Progenitor cell of endocrine pancreas (in vitro differentiated cells): ENCODE data around the gene SLC51A. TPM values are rescaled to one million over a fixed set of nuclear protein-coding genes. Genes with fewer than 3 reads are reported as not detected.
"Not testable (repeated sequence)": the region's sequence is repeated elsewhere in the genome, so short reads cannot be mapped to it uniquely, and the experiment has no call there.

Experiments used
- DNase-seq: peaks from one replicate; pipeline ENCODE4 v3.0.0; 2021; ENCODE audit warnings: low spot score; ENCODE audit not compliant: unreplicated experiment
- H3K27ac Mint-ChIP-seq: 2 replicates; pipeline ENCODE4 v1.8.0; 2021; ENCODE audit warnings: mild to moderate bottlenecking, moderate library complexity, mixed read lengths
- H3K27me3 Mint-ChIP-seq: 2 replicates; pipeline ENCODE4 v1.8.0; 2021; ENCODE audit warnings: mixed read lengths
- H3K36me3 Mint-ChIP-seq: 2 replicates; pipeline ENCODE4 v1.8.0; 2022; ENCODE audit warnings: mixed read lengths; ENCODE audit not compliant: insufficient read depth
- H3K4me1 Mint-ChIP-seq: 2 replicates; pipeline ENCODE4 v1.8.0; 2021; ENCODE audit warnings: low read depth, mixed read lengths
- H3K4me3 Mint-ChIP-seq: 2 replicates; pipeline ENCODE4 v1.8.0; 2021; ENCODE audit warnings: low read depth, mild to moderate bottlenecking, moderate library complexity, mixed read lengths
- H3K9me3 Mint-ChIP-seq: 2 replicates; pipeline ENCODE4 v1.8.0; 2021; ENCODE audit warnings: low read depth, mixed read lengths
- CTCF ChIP-seq: fragments of 200-600 bp; sonication (generic); IDR thresholded peaks from one replicate; pipeline ENCODE4 v1.5.0; 2021; ENCODE audit warnings: antibody characterized with exemption, mild to moderate bottlenecking; ENCODE audit not compliant: unreplicated experiment
- total RNA-seq: library from RNA; stranded (reverse); gene quantifications from 2 replicates; pipeline ENCODE4 v1.2.1, GENCODE V29; 2021

Gene SLC51A
- total RNA-seq, 1 donor from 2014 or later = 0.34 TPM

GRCh38 chr3:196198771-196199753 lies 17.3 kb upstream of the SLC51A start:
- H3K4me3 Mint-ChIP-seq = no peak overlapping the region
- no peak for DNase-seq
- no peaks in the 10 kb centered on the region for H3K36me3 Mint-ChIP-seq
- H3K9me3 Mint-ChIP-seq = no peaks in the 10 kb centered on the region
- peaks cover 13% of the 10 kb centered on the region for H3K27me3 Mint-ChIP-seq
- H3K27ac Mint-ChIP-seq = no peak overlapping the region
- no peaks in the 10 kb centered on the region for H3K4me1 Mint-ChIP-seq
- no peak for TF ChIP-seq CTCF

- H3K4me1 Mint-ChIP-seq = no peaks in the 10 kb centered on the region
- TF ChIP-seq CTCF = no peak
- H3K9me3 Mint-ChIP-seq = peaks cover 3% of the 10 kb centered on the region
- no peak overlapping the region for H3K27ac Mint-ChIP-seq
- H3K36me3 Mint-ChIP-seq = no peaks in the 10 kb centered on the region
- DNase-seq = no peak
- H3K27me3 Mint-ChIP-seq = peaks cover 30% of the 10 kb centered on the region
- no peak overlapping the region for H3K4me3 Mint-ChIP-seq
Observed at GRCh38 chr3:196202516-196202970, 13.8 kb upstream of the SLC51A start.

DNA sequence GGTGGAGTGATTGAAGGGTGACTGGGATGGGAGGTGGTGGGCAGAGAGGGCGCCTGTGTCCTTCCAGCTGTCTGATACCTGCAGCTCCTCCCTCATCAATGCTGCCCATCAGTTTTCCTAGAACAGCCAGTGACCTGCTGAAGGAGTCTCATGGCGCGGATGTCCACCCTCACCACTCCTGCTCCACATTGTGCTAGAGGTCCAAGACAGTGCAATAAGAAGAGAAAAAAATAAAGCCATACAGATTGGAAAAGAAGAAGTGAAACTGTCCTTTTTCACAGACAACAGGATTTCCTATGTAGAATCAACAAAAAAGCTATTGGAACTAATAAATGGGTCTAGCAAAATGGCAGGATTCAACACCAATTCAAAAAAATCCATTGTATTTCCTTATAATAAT lies 12.5 kb upstream of the SLC51A start:
- peaks cover 3% of the 10 kb centered on the region for H3K9me3 Mint-ChIP-seq
- peaks cover 35% of the 10 kb centered on the region for H3K27me3 Mint-ChIP-seq
- H3K4me1 Mint-ChIP-seq = no peaks in the 10 kb centered on the region
- H3K4me3 Mint-ChIP-seq = no peak overlapping the region
- DNase-seq = no peak
- no peaks in the 10 kb centered on the region for H3K36me3 Mint-ChIP-seq
- H3K27ac Mint-ChIP-seq = no peak overlapping the region
- TF ChIP-seq CTCF = no peak

DNA sequence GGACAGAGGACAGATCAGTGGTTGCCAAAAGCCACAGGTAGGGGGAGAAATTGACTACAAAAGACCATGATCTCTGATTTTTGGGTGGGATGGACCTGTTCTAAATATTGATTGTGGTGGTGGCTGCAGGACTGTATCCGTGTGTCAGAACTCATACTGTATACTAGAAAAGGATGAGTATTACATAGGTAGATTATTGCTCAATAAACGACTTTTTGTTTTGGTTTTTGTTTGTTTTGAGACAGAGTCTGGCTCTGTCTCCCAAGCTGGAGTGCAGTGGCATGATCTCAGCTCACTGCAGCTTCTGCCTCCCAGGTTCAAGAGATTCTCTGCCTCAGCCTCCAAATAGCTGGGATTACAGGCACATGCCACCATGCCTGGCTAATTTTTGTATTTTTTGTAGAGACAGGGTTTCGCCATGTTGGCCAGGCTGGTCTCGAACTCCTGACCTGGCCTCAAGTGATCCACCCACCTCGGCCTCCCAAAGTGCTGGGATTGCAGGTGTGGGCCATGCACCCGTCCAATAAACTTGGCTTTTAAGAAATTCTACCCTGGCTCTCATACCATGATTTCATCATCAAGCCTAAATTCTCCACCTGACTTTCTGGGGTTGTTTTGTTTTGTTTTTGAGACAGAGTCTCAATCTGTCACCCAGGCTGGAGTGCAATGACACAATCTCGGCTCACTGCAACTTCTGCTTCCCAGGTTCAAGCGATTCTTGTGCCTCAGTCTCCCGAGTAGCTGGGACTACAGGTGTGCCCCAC lies 10.7 kb upstream of the SLC51A start:
- peaks cover 43% of the 10 kb centered on the region for H3K27me3 Mint-ChIP-seq
- not testable (repeated sequence) for H3K4me3 Mint-ChIP-seq, H3K9me3 Mint-ChIP-seq, DNase-seq, H3K27ac Mint-ChIP-seq, H3K4me1 Mint-ChIP-seq, H3K36me3 Mint-ChIP-seq

- no peak overlapping the region for H3K27ac Mint-ChIP-seq
- no peak overlapping the region for H3K4me3 Mint-ChIP-seq
- H3K9me3 Mint-ChIP-seq = peaks cover 3% of the 10 kb centered on the region
- peaks cover 48% of the 10 kb centered on the region for H3K27me3 Mint-ChIP-seq
- no peak for TF ChIP-seq CTCF
- H3K36me3 Mint-ChIP-seq = no peaks in the 10 kb centered on the region
- no peak for DNase-seq
- H3K4me1 Mint-ChIP-seq = no peaks in the 10 kb centered on the region
Observed at GRCh38 chr3:196207159-196207832, 9.0 kb upstream of the SLC51A start.
